Erythroblast (primary cell): ENCODE results near the gene ARHGEF37.

Source experiments
- GATA1 ChIP-seq: IDR thresholded peaks from 2 replicates; pipeline ENCODE4 v1.6.1; 2011; ENCODE audit warnings: low read depth, mild to moderate bottlenecking, control low read depth, low read length, moderate library complexity
- POLR2A ChIP-seq: IDR thresholded peaks from 2 replicates; pipeline ENCODE4 v1.6.1; 2011; ENCODE audit warnings: mild to moderate bottlenecking, low read length

GRCh38 chr5:149632311-149633251, 51.3 kb downstream of the ARHGEF37 start:
- TF ChIP-seq POLR2A (peak; percentile 23), GATA1 (no peak)
